GM19438 (cell line): ENCODE data around the gene CDX2.

Experiments used
- ATAC-seq: cut with Tn5 transposase; IDR thresholded peaks from one replicate; pipeline ENCODE4 v1.9.1; 2021; ENCODE audit warnings: low read depth; ENCODE audit not compliant: unreplicated experiment

Gene CDX2

GRCh38 chr13:27933580-27934328 is 35.4 kb downstream of the CDX2 start:
- no peak for ATAC-seq

GRCh38 chr13:27933118-27933517 is 36.0 kb downstream of the CDX2 start:
- no peak for ATAC-seq

GRCh38 chr13:27929868-27930267 is 39.2 kb downstream of the CDX2 start:
- no peak for ATAC-seq

- ATAC-seq = no peak
Measured at GRCh38 chr13:27928805-27929753, 40.0 kb downstream of the CDX2 start.

- ATAC-seq = no peak
Measured at GRCh38 chr13:27928353-27928804, 40.7 kb downstream of the CDX2 start.

- ATAC-seq = no peak
Measured at GRCh38 chr13:27927444-27928352, 41.4 kb downstream of the CDX2 start.

GRCh38 chr13:27926644-27927434 is 42.3 kb downstream of the CDX2 start:
- ATAC-seq = no peak

GRCh38 chr13:27925220-27925991 is 43.7 kb downstream of the CDX2 start:
- ATAC-seq = no peak

- ATAC-seq = no peak
Measured at GRCh38 chr13:27924529-27925141, 44.5 kb downstream of the CDX2 start.

GRCh38 chr13:27923794-27924528 is 45.2 kb downstream of the CDX2 start:
- ATAC-seq = no peak

- ATAC-seq = no peak
Measured at GRCh38 chr13:27922883-27923612, 46.1 kb downstream of the CDX2 start.

- no peak for ATAC-seq
Measured at GRCh38 chr13:27921961-27922882, 46.9 kb downstream of the CDX2 start.

- no peak for ATAC-seq
Measured at GRCh38 chr13:27921421-27921960, 47.6 kb downstream of the CDX2 start.

GRCh38 chr13:27920677-27921420 is 48.3 kb downstream of the CDX2 start:
- ATAC-seq = no peak
